GM21381 (cell line): ENCODE measurements around the gene RNF38.
"Not testable (repeated sequence)": the region's sequence is repeated elsewhere in the genome, so short reads cannot be mapped to it uniquely, and the experiment has no call there.

Experiments
- ATAC-seq: cut with Tn5 transposase; IDR thresholded peaks from one replicate; pipeline ENCODE4 v1.9.1; 2021; ENCODE audit warnings: mild to moderate bottlenecking, moderate library complexity; ENCODE audit not compliant: unreplicated experiment

The RNF38 gene

GRCh38 chr9:36297798-36298197 is 102.3 kb downstream of the RNF38 start:
- no peak for ATAC-seq

- ATAC-seq: not testable (repeated sequence)
These were observed 105.1 kb downstream of the RNF38 start for GRCh38 chr9:36294996-36295395.

- no peak for ATAC-seq
These were observed 106.2 kb downstream of the RNF38 start for GRCh38 chr9:36293918-36294317.

GRCh38 chr9:36293171-36293570 is 106.9 kb downstream of the RNF38 start:
- ATAC-seq: no peak

GRCh38 chr9:36292641-36293040 is 107.4 kb downstream of the RNF38 start:
- ATAC-seq: no peak

- no peak for ATAC-seq
These were observed 109.1 kb downstream of the RNF38 start for GRCh38 chr9:36290996-36291395.

- ATAC-seq: no peak
These were observed 110.1 kb downstream of the RNF38 start for GRCh38 chr9:36289836-36290435.

GRCh38 chr9:36288070-36288469 is 112.0 kb downstream of the RNF38 start:
- no peak for ATAC-seq
